ENCODE measurements around the gene SH3RF3. TPM values are rescaled to one million over a fixed set of nuclear protein-coding genes. Genes with fewer than 3 reads are reported as not detected.

The SH3RF3 gene
- total and polyA plus RNA-seq, 12 donors, result 0.72 to 19.1 (median 12.2) TPM

GRCh38 chr2:109427661-109428091, 298.7 kb downstream of the SH3RF3 start:
- Histone ChIP-seq H3K4me1 (replicated peaks in 1 of 2) (no peaks in the 10 kb centered on the region), H3K4me3 (no peak overlapping the region), H3K9me3 (replicated peaks in 1 of 3) (no peaks in the 10 kb centered on the region), H3K27ac (no peak overlapping the region), H3K36me3 (replicated peaks in 1 of 2) (no peaks in the 10 kb centered on the region), H3K27me3 (no peaks in the 10 kb centered on the region)
- WGBS, 4 donors, result 92 to 97% (median 96%) methylated on average over 7 to 11 of the region's 11 CpGs
- intact Hi-C loops (cut with DNase I), result no loop called here
- DNase-seq, result no peak
- TF ChIP-seq CTCF (IDR thresholded peaks at IDR 0.05) (no peak), POLR2A (IDR thresholded peaks at IDR 0.05) (no peak)

GRCh38 chr2:109428281-109428680, 299.3 kb downstream of the SH3RF3 start:
- intact Hi-C loops (cut with DNase I), result no loop called here
- no peak for DNase-seq
- Histone ChIP-seq H3K9me3 (replicated peaks in 1 of 3) (no peaks in the 10 kb centered on the region), H3K4me3 (no peak overlapping the region), H3K27me3 (no peaks in the 10 kb centered on the region), H3K36me3 (replicated peaks in 1 of 2) (no peaks in the 10 kb centered on the region), H3K27ac (no peak overlapping the region), H3K4me1 (replicated peaks in 1 of 2) (no peaks in the 10 kb centered on the region)
- 91 to 94% (median 94%) methylated on average over 7 to 12 of the region's 12 CpGs for WGBS, 4 donors
- no peak for TF ChIP-seq POLR2A (IDR thresholded peaks at IDR 0.05)
- TF ChIP-seq CTCF (IDR thresholded peaks at IDR 0.05), result no peak

GRCh38 chr2:109428841-109429566, 300.0 kb downstream of the SH3RF3 start:
- Histone ChIP-seq H3K4me1 (replicated peaks in 1 of 2) (no peaks in the 10 kb centered on the region), H3K4me3 (no peak overlapping the region), H3K27me3 (no peaks in the 10 kb centered on the region), H3K36me3 (replicated peaks in 1 of 2) (no peaks in the 10 kb centered on the region), H3K27ac (no peak overlapping the region), H3K9me3 (replicated peaks in 1 of 3) (no peaks in the 10 kb centered on the region)
- WGBS, 4 donors, result 89 to 98% (median 94%) methylated on average over 18 to 19 of the region's 19 CpGs
- TF ChIP-seq CTCF (IDR thresholded peaks at IDR 0.05) (no peak), POLR2A (IDR thresholded peaks at IDR 0.05) (no peak)
- DNase-seq, result no peak
- intact Hi-C loops (cut with DNase I), result no loop called here

- TF ChIP-seq POLR2A (IDR thresholded peaks at IDR 0.05) (no peak), CTCF (IDR thresholded peaks at IDR 0.05) (no peak)
- Histone ChIP-seq H3K9me3 (replicated peaks in 1 of 3) (no peaks in the 10 kb centered on the region), H3K4me1 (replicated peaks in 1 of 2) (no peaks in the 10 kb centered on the region), H3K27ac (no peak overlapping the region), H3K36me3 (replicated peaks in 1 of 2) (no peaks in the 10 kb centered on the region), H3K4me3 (no peak overlapping the region), H3K27me3 (no peaks in the 10 kb centered on the region)
- intact Hi-C loops (cut with DNase I), result no loop called here
- WGBS, 4 donors, result 91 to 94% (median 93%) methylated on average over 7 to 18 of the region's 18 CpGs
- DNase-seq, result no peak
Measured at GRCh38 chr2:109429567-109430328, 300.7 kb downstream of the SH3RF3 start.

Data from adrenal gland (tissue), 12 donors.